ENCODE measurements around the gene CAMK2B. TPM values are rescaled to one million over a fixed set of nuclear protein-coding genes. Genes with fewer than 3 reads are reported as not detected.
"Not testable (repeated sequence)": the region's sequence is repeated elsewhere in the genome, so short reads cannot be mapped to it uniquely, and the experiment has no call there.

CAMK2B gene
- polyA plus RNA-seq, 3 donors = 1.6 to 2.7 (median 1.7) TPM

DNA sequence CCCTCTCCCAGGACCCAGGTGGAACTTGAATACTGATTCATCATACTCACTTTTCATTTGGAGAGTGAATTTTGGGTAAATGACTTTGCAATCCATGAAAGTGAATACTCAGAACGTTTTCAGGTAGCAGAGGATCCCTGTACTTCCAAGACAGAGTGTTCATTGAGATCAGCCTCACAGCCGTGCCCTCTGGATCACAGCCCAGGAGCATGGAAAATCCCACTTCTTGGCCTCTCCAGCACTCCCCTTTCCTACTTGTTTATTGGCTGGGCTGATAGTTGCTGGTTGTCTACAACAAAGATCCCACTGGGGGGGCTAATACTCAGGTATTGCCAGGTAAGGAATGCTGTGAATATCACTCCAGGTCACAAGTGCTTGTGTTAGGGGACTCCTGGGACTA lies 142.0 kb downstream of the CAMK2B start:
- DNase-seq (ENCODE audit: low read depth in 3 of 3, low spot score in 2 of 3) = no peak

- DNase-seq (ENCODE audit: low read depth in 3 of 3, low spot score in 2 of 3) = no peak
Measured at GRCh38 chr7:44182827-44183226, 142.6 kb downstream of the CAMK2B start.

- no peak for DNase-seq (ENCODE audit: low read depth in 3 of 3, low spot score in 2 of 3)
Measured at GRCh38 chr7:44180631-44181030, 144.8 kb downstream of the CAMK2B start.

DNA sequence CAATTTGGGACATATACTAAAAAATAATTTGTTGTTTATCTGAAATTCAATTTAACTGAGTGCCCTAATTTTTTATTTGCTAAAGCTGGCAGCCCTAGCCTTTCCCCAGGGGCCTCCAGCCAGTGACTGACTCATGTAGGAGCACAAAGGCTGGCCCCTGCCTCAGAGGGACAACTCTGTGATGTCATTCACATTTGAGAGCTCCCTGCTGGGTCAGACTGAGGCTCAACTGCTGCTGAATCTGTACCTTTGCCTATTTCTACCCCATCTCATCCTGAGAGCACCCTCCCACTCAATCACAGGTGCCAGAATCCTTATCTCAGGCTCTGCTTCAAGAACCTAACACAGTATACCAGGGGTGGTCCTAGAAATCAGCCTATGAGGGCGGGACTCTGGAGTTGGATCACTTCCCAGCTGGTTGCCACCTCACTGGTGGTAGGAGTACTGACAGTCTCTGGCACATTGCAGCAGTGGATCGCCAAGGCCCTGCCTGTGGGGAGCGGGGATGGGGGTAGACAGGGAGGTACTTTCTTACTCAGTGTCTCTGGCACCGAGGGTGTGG lies 147.7 kb downstream of the CAMK2B start:
- no peak for DNase-seq (ENCODE audit: low read depth in 3 of 3, low spot score in 2 of 3)

DNA sequence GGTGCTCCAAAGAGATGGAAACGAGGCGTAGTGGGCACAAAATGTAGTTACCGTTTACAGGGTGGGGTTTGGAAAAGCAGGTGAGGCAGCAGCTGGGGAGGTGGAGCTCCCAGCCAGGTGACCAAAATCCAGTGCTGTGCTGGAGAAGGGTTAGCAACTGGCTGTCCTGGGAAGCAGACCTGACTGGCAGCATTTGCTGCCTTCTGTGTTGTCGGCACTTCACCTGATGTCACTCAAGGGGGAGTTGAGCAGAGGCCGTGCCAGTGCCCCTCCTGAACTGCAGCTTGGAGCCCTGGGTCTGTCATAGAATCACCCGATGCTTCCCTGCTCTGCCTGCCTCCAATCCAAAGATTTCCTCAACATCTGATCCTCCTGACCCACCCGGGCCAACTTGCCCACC lies 148.9 kb downstream of the CAMK2B start:
- DNase-seq (ENCODE audit: low read depth in 3 of 3, low spot score in 2 of 3) = no peak

DNA sequence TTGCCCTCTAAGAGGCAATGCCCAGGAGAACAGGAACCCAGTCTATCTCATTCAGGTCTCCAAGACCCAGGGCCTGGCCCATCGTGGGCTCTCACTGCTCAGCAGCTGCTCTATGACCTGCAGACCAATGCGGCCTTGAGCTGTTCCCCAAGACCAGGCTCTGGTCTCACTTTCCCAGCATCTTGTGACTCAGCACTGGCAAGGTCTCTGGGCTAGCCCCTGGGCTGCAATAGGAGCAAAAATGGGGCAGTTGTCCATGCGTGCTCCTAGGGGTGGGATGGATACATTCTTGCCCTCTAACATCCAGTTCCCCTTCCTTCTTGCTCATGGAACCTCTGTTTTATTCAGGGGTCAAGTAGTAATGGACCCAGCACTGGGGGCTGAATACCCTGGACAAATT lies 149.7 kb downstream of the CAMK2B start:
- DNase-seq (ENCODE audit: low read depth in 3 of 3, low spot score in 2 of 3) = no peak

DNA sequence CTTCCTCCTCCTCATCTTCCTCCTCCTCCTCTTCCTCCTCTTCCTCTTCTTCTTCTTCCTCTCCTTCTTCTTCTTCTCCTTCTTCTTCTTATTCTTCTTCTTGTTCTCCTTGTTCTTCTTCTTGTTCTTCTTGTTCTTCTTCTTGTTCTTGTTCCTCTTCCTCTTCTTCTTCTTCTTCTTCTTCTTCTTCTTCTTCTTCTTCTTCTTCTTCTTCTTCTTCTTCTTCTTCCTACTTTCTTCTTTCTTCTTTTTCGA lies 150.8 kb downstream of the CAMK2B start:
- not testable (repeated sequence) for DNase-seq (ENCODE audit: low read depth in 3 of 3, low spot score in 2 of 3)

DNA sequence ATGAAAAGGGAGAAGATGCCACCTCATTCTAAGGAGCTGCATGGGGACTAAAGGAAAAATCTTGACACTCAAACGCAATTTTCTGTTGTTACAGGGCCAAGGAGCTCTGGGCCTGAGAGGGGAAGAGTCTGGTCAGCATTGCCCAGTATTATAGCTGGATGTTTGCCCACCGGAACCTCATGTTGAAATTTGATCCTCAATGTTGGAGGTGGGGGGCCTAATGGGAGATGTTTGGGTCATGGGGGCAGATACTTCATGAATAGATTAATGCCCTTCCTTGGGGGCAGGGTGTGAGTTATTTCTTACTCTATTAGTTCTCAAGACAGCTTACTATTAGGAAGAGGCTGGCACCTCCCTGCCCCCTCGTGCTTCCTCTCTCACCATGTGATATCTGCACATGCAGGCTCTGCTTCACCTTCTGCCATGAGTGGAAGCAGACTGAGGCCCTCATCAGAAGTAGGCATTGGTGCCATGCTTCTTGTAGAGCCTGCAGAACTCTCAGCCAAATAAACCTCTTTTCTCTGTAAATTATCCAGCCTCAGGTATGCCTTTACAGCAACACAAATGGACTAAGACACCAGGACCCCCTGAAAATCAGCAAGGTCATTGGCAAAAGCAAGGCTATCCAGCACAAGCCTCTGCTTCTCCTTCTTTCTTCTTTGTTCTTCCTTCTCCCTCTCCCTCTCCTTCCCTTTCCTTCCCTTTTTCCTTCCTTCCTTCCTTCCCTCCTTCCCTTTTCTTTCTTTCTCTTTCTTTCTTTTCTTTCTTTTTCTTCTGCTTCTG lies 151.3 kb downstream of the CAMK2B start:
- no peak for DNase-seq (ENCODE audit: low read depth in 3 of 3, low spot score in 2 of 3)

DNA sequence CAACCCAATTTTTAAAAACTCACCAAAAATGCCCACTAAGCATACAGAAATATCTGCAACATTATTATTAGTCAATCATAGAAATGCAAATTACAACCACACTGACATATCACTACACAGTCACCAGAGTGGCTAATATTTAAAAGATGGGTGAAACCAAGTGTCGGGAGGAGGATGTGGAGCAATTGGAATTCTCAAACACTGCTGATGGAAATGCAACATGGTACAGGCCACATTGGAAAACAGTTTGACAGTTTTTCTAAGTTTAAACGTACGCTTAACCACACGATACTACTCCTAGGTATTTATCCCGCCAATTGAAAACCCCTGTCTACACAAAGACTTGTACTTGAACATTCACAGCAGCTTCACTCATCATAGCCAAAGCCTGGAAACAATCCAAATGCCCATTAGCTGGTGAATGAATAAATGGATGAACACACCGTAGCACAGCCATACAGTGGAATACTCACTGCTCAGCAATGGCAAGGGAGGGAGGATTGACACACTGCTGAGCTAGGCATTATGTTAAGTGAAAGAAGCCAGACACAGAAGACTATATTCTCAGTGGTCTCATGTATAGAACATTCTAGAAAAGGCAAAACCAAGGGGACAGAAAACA lies 152.5 kb downstream of the CAMK2B start:
- DNase-seq (ENCODE audit: low read depth in 3 of 3, low spot score in 2 of 3) = no peak

DNA sequence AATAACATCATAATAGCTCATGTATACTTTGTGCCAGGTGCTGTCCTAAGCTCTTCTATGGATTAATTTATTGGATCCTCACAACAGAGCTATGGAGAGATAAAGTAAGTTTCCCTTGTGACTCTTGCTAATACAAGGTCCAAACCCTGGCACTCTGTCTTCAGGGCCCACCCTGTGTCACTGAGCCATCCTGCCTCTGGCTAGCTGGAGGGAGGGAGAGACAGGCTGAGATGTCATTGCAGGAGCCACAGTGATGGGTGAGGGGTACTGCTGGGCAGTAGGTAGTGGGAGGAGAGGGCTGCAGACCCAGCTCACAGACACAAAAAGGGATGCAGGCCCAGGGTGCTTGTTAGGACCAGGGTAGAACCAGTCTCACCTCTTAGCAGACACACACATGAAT lies 153.0 kb downstream of the CAMK2B start:
- DNase-seq (ENCODE audit: low read depth in 3 of 3, low spot score in 2 of 3) = no peak

DNA sequence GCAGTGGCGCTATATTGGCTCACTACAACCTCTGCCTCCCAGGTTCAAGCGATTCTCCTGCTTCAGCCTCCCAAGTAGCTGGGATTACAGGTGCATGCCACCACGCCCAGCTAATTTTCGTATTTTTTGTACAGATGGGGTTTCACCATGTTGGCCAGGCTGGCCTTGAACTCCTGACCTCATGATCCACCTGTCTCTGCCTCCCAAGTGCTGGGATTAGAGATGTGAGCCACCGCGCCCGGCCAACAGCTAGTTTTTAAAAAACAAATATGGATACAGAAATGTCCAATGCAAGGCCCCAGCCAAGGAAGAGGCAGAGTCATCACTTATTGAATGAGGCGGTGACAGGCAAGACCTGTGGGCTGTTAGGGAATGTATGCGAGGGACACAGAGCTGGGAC lies 153.5 kb downstream of the CAMK2B start:
- DNase-seq (ENCODE audit: low read depth in 3 of 3, low spot score in 2 of 3) = not testable (repeated sequence)

- DNase-seq (ENCODE audit: low read depth in 3 of 3, low spot score in 2 of 3) = no peak
Measured at GRCh38 chr7:44167920-44168319, 157.5 kb downstream of the CAMK2B start.

Other genes with a start within 250 kb of the CAMK2B start
- 10 to 100 TPM; 17.2 to 18.1 (median 17.9) TPM for gene POLM, start 243.1 kb downstream of the CAMK2B start, polyA plus RNA-seq (ENCODE audit: insufficient read length in 3 of 3)
- gene AEBP1, start 221.2 kb downstream of the CAMK2B start, polyA plus RNA-seq (ENCODE audit: insufficient read length in 3 of 3) = 10 to 100 TPM; 57.3 to 60.0 (median 59.1) TPM
- gene POLD2, start 202.0 kb downstream of the CAMK2B start, polyA plus RNA-seq (ENCODE audit: insufficient read length in 3 of 3) = 100 to 1,000 TPM in 2 of 3 donors, 10 to 100 TPM in 1; 99.5 to 127 (median 117) TPM
- 10 to 100 TPM in 1 of 3 donors, 1 to 10 TPM in 1, under 1 TPM in 1; 0.35 to 12.5 (median 4.5) TPM for gene MYL7, start 184.3 kb downstream of the CAMK2B start, polyA plus RNA-seq (ENCODE audit: insufficient read length in 3 of 3)
- gene GCK, start 136.2 kb downstream of the CAMK2B start, polyA plus RNA-seq (ENCODE audit: insufficient read length in 3 of 3) = 1 to 10 TPM; 2.5 to 3.6 (median 3.4) TPM
- gene YKT6, start 124.6 kb downstream of the CAMK2B start, polyA plus RNA-seq (ENCODE audit: insufficient read length in 3 of 3) = 10 to 100 TPM; 76.8 to 77.6 (median 77.0) TPM
- 10 to 100 TPM; 88.7 to 90.7 (median 90.4) TPM for gene NUDCD3, start 165.1 kb upstream of the CAMK2B start, polyA plus RNA-seq (ENCODE audit: insufficient read length in 3 of 3)
- gene NPC1L1, start 215.7 kb upstream of the CAMK2B start, polyA plus RNA-seq (ENCODE audit: insufficient read length in 3 of 3) = 1 to 10 TPM; 2.1 to 3.2 (median 2.5) TPM
- 10 to 100 TPM; 74.3 to 79.6 (median 79.2) TPM for gene DDX56, start 248.3 kb upstream of the CAMK2B start, polyA plus RNA-seq (ENCODE audit: insufficient read length in 3 of 3)

Measured in right renal cortex interstitium (tissue), 3 donors.